Mucosa of stomach (tissue), 1 donor: ENCODE results near the gene LRP1-AS.
A peak's percentile ranks its signal among the peaks of the same experiment; 100 is the strongest.

ENCODE experiments used
- H3K27me3 ChIP-seq: one replicate; pipeline ENCODE4 v1.7.0; 2013; ENCODE audit warnings: mild to moderate bottlenecking, low read length; ENCODE audit not compliant: control insufficient read depth, insufficient read depth
- H3K36me3 ChIP-seq: one replicate; pipeline ENCODE4 v1.7.0; 2013; ENCODE audit warnings: low read length; ENCODE audit not compliant: control insufficient read depth, insufficient read depth
- H3K4me1 ChIP-seq: one replicate; pipeline ENCODE4 v1.7.0; 2013; ENCODE audit warnings: mild to moderate bottlenecking, low read length; ENCODE audit not compliant: control insufficient read depth, insufficient read depth
- H3K4me3 ChIP-seq: one replicate; pipeline ENCODE4 v1.7.0; 2013; ENCODE audit warnings: low read length
- H3K9ac ChIP-seq: one replicate; pipeline ENCODE4 v1.7.0; 2013; ENCODE audit warnings: mild to moderate bottlenecking, low read length, moderate library complexity
- H3K9me3 ChIP-seq: one replicate; pipeline ENCODE4 v1.7.0; 2013; ENCODE audit warnings: mild to moderate bottlenecking, low read length, moderate library complexity; ENCODE audit not compliant: control insufficient read depth
- donor health status: Pancreatic carcinoma.

LRP1-AS gene

DNA sequence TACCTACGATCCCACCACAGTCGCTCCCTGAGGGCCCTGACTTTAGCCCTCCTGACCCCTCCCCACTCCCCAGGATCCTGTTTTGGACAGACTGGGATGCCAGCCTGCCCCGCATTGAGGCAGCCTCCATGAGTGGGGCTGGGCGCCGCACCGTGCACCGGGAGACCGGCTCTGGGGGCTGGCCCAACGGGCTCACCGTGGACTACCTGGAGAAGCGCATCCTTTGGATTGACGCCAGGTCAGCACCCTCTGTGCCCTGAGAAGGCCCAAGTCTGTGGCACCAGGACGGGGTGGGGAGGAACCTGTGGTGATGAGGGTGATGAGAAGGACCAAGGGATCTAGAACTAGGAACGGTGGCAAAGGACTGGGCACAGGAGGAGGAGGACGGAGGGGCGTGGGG is 29.9 kb upstream of the LRP1-AS start:
- Histone ChIP-seq H3K4me3 (no peak overlapping the region), H3K9me3 (no peaks in the 10 kb centered on the region), H3K4me1 (peaks cover 29% of the 10 kb centered on the region), H3K27me3 (no peaks in the 10 kb centered on the region), H3K9ac (no peak overlapping the region), H3K36me3 (peaks cover 33% of the 10 kb centered on the region)

DNA sequence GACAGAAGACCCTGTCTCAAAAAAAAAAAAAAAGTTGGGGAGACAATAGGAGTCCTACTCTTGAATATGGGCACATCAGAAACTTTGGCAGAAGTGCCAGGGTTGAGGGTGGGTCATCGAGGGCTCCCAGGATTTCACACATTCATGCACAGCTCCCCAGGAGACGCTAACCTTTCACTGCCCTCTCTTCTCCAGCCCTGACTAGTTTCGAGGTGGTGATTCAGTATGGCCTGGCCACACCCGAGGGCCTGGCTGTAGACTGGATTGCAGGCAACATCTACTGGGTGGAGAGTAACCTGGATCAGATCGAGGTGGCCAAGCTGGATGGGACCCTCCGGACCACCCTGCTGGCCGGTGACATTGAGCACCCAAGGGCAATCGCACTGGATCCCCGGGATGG is 29.4 kb upstream of the LRP1-AS start:
- Histone ChIP-seq H3K4me3 (no peak overlapping the region), H3K36me3 (peaks cover 33% of the 10 kb centered on the region), H3K9me3 (no peaks in the 10 kb centered on the region), H3K4me1 (peaks cover 29% of the 10 kb centered on the region), H3K27me3 (no peaks in the 10 kb centered on the region), H3K9ac (no peak overlapping the region)

DNA sequence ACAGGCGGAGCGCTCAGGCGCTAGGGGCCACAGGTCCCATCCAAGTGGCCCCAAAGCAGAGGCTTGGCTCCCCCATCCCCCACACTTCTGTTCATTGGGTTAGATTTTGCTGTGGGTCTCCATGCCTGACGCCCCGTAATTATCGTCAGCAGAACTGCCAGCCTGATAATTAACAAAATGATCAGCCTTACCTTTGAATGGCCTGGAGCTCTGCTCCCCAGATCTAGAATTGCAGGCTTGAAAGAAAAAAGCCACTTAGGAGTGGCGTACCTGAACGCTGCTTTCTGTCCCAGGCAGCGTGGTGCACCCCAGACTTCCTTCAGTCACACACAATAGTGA is 28.7 kb upstream of the LRP1-AS start:
- H3K36me3 ChIP-seq = peaks cover 33% of the 10 kb centered on the region
- H3K9me3 ChIP-seq = no peaks in the 10 kb centered on the region
- no peak overlapping the region for H3K4me3 ChIP-seq
- no peak overlapping the region for H3K9ac ChIP-seq
- no peaks in the 10 kb centered on the region for H3K27me3 ChIP-seq
- peaks cover 29% of the 10 kb centered on the region for H3K4me1 ChIP-seq

DNA sequence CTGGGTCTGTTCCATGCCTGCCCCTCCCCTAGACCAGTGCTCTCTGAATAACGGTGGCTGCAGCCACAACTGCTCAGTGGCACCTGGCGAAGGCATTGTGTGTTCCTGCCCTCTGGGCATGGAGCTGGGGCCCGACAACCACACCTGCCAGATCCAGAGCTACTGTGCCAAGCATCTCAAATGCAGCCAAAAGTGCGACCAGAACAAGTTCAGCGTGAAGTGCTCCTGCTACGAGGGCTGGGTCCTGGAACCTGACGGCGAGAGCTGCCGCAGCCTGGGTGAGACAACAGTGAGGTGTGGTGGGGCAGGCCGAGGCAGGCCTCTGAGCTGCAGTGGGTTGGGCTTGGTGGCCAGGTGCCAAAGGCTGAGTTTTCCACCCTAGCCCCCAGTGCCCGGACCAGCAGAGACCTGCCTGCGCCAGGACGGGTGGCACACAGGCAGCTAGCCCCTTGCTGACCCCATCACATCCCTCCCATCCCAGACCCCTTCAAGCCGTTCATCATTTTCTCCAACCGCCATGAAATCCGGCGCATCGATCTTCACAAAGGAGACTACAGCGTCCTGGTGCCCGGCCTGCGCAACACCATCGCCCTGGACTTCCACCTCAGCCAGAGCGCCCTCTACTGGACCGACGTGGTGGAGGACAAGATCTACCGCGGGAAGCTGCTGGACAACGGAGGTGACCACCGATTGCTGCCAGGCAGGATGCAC is 28.2 kb upstream of the LRP1-AS start:
- Histone ChIP-seq H3K9ac (peak overlapping the region; percentile 10), H3K4me1 (peaks cover 29% of the 10 kb centered on the region), H3K9me3 (no peaks in the 10 kb centered on the region), H3K4me3 (no peak overlapping the region), H3K36me3 (peaks cover 33% of the 10 kb centered on the region), H3K27me3 (no peaks in the 10 kb centered on the region)

DNA sequence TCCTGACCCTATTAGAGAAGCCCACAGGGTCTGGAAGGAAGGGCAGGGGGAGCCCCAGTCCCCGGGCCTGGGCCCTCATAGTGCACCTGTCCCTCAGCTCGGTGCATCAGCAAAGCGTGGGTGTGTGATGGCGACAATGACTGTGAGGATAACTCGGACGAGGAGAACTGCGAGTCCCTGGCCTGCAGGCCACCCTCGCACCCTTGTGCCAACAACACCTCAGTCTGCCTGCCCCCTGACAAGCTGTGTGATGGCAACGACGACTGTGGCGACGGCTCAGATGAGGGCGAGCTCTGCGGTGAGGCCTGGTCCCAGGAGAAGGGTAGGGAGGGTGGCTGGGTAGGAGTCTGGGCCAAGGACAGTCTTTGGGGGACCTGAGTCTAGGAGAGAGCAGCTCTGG is 26.3 kb upstream of the LRP1-AS start:
- peaks cover 33% of the 10 kb centered on the region for H3K36me3 ChIP-seq
- H3K9me3 ChIP-seq = no peaks in the 10 kb centered on the region
- no peaks in the 10 kb centered on the region for H3K27me3 ChIP-seq
- H3K9ac ChIP-seq = no peak overlapping the region
- peaks cover 29% of the 10 kb centered on the region for H3K4me1 ChIP-seq
- H3K4me3 ChIP-seq = no peak overlapping the region

DNA sequence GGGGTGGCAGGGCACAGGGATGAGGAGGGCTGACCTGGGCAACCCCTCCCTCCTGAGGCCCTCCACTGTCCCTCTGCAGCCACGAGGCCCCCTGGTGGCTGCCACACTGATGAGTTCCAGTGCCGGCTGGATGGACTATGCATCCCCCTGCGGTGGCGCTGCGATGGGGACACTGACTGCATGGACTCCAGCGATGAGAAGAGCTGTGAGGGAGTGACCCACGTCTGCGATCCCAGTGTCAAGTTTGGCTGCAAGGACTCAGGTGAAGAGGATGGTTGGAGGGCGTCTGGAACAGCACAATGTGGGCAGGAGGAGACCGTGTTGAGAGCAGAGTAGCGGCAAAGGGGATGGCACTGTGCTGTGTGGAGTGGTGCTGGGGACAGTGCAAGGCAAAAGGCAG is 25.7 kb upstream of the LRP1-AS start:
- Histone ChIP-seq H3K9ac (no peak overlapping the region), H3K27me3 (no peaks in the 10 kb centered on the region), H3K36me3 (peaks cover 33% of the 10 kb centered on the region), H3K9me3 (no peaks in the 10 kb centered on the region), H3K4me1 (peaks cover 29% of the 10 kb centered on the region), H3K4me3 (no peak overlapping the region)

DNA sequence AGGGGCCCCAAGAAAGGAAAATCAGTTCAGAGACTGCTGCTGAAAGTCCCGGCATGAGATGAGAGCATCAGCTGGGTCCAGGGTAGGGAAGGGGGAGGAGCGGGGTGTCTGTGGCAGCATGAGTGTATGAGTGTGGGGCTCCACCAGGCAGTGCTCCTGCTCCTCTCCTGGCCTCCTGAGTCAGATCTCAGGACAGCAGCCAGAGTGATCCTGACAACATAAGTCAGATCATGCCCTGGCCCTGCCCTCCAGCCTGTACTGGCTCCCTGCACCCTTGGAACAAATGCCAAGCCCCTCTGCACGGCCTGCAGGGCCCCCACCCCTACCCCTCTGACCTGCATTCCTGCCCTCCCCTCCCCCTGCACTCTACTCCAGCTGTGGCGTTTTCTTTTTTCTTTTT is 24.2 kb upstream of the LRP1-AS start:
- Histone ChIP-seq H3K9ac (no peak overlapping the region), H3K4me1 (peaks cover 22% of the 10 kb centered on the region), H3K4me3 (no peak overlapping the region), H3K27me3 (no peaks in the 10 kb centered on the region), H3K9me3 (no peaks in the 10 kb centered on the region), H3K36me3 (peaks cover 23% of the 10 kb centered on the region)

DNA sequence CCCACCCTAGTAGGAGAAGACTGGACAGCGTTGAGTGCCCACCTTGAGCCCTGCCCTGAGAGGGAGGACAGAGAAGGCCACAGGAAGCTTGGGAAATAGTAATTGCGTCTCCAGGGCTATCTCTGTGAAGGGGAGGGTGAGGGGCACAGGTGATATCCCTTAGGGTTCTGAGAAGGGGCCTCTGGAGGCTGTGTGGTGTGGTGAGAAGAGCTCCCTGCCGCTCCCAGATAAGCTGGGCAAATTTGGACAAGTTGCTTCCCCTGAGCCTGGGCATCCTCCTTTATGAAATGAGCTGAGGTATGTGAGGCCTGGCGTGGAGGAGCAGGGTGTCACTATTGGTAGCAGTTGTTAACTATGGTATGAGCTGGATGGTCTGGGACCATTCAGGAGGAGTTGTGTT is 23.5 kb upstream of the LRP1-AS start:
- Histone ChIP-seq H3K27me3 (no peaks in the 10 kb centered on the region), H3K4me3 (no peak overlapping the region), H3K9me3 (no peaks in the 10 kb centered on the region), H3K36me3 (peaks cover 23% of the 10 kb centered on the region), H3K9ac (no peak overlapping the region), H3K4me1 (peaks cover 17% of the 10 kb centered on the region)

DNA sequence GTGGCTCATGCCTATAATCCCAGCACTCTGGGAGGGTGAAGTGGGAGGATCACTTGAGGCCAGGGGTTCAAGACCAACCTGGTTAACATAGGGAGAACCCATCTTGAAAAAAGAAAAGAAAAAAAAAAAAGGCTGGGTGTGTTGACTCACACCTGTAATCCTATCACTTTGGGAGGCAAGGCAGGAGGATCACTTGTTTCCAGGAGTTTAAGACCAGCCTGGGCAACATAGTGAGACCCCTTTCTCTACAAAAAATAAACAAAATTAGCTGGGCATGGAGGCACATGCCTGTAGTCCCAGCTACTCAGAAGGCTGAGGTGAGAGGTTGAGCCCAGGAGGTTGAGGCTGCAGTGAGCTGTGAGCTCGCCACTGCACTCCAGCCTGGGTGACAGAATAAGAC is 23.0 kb upstream of the LRP1-AS start:
- no peaks in the 10 kb centered on the region for H3K9me3 ChIP-seq
- H3K36me3 ChIP-seq = peaks cover 21% of the 10 kb centered on the region

DNA sequence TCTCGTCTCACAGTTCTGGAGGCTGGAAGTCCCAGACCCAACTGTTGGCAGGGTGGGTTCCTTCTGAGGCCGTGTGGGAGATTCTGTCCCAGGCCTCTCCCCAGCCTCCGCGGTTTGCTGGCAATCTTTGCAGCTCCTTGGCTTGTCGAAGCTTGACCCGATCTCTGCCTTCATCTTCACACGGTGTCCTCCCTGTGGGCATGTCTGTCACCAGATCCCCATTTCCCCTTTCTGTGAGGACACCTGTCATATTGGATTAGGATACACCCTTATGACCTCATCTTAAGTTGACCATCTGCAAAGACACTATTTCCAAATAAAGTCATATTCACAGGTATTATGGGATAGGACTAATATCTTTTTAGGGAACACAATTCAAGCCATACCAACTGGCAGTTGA is 22.6 kb upstream of the LRP1-AS start:
- peaks cover 8% of the 10 kb centered on the region for H3K4me1 ChIP-seq
- no peaks in the 10 kb centered on the region for H3K9me3 ChIP-seq
- no peaks in the 10 kb centered on the region for H3K27me3 ChIP-seq
- no peak overlapping the region for H3K9ac ChIP-seq
- peaks cover 21% of the 10 kb centered on the region for H3K36me3 ChIP-seq
- H3K4me3 ChIP-seq = no peak overlapping the region

More for the DNA sequence above, 23.0 kb upstream of the LRP1-AS start:
- Histone ChIP-seq H3K9ac (no peak overlapping the region), H3K4me3 (no peak overlapping the region), H3K27me3 (no peaks in the 10 kb centered on the region), H3K4me1 (peaks cover 12% of the 10 kb centered on the region)

DNA sequence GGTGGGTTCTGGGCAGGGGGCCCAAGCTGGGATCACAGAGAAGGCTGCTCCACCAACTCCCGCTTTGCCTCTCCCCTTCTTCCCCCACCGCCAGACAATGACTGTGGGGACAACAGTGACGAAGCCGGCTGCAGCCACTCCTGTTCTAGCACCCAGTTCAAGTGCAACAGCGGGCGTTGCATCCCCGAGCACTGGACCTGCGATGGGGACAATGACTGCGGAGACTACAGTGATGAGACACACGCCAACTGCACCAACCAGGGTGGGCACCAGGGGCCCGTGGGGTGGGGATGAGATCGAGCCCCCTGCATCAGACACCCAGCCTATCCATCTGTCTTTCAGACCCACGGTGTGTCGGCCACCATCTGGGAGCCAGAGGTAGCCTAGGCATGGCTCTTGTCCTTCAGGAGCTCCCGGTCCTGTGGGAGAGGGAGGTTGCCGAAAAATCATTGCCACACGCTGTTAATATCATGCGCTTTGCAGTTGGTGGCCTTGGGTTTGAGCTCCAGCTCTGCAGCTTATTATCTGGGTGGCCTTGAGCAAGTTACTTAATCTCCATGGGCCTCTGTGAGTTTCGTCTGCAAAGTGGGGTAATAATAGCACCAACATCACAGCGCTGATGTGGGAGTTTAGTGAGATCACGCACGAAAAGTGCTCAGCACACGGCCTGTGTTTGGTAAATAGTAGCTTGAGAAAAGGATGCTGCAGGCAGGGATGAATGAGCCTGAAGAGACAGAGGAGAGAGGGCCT is 21.8 kb upstream of the LRP1-AS start:
- H3K36me3 ChIP-seq = peaks cover 17% of the 10 kb centered on the region
- peaks cover 2% of the 10 kb centered on the region for H3K4me1 ChIP-seq
- H3K9me3 ChIP-seq = no peaks in the 10 kb centered on the region
- H3K4me3 ChIP-seq = no peak overlapping the region
- H3K27me3 ChIP-seq = no peaks in the 10 kb centered on the region
- H3K9ac ChIP-seq = no peak overlapping the region

DNA sequence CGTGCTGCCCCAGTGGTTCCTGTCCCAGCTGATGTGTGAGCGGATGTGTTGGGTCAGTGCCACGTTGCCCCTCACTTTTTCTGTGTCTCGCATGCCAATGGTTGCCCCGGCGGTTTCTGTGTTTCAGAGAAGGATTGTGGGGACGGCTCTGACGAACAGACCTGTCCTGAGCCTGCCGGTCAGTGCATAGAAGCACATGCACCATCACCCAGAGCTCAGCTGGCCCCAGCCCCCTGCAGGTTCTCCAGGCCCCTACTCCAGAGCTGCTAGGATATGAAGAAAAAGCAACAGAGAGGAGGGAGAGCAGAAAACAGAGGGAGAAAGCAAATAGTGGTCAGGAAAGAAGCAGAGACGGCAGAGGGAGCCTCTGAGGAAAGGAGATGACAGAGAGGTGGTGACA is 20.6 kb upstream of the LRP1-AS start:
- H3K4me3 ChIP-seq = no peak overlapping the region
- H3K36me3 ChIP-seq = peaks cover 7% of the 10 kb centered on the region
- no peaks in the 10 kb centered on the region for H3K9me3 ChIP-seq
- no peaks in the 10 kb centered on the region for H3K27me3 ChIP-seq
- no peaks in the 10 kb centered on the region for H3K4me1 ChIP-seq
- no peak overlapping the region for H3K9ac ChIP-seq
